CD4-positive, alpha-beta T cell (primary cell): ENCODE measurements around the gene PRSS53. TPM values are rescaled to one million over a fixed set of nuclear protein-coding genes. Genes with fewer than 3 reads are reported as not detected.

Source experiments
- ATAC-seq: fragments of 200-7000 bp; cut with Tn5 transposase; one replicate; pipeline ENCODE4 v1.10.0; 2022; ENCODE audit warnings: mild to moderate bottlenecking; ENCODE audit not compliant: poor library complexity
- CTCF ChIA-PET: fragments of 350-600 bp; sonication (Branson Sonifier 250); formaldehyde crosslinking; loops from one replicate; lab custom pipeline; 2021; ENCODE audit warnings: antibody characterized with exemption, inconsistent platforms; lab: Charles Lee
- POLR2A ChIA-PET: fragments of 350-600 bp; sonication (Branson Sonifier 250); formaldehyde crosslinking; loops from one replicate; lab custom pipeline; 2021; ENCODE audit warnings: antibody characterized with exemption, inconsistent platforms; lab: Charles Lee
- DNase-seq, 14 experiments: peaks; one replicate each; pipeline ENCODE4 v3.0.0-alpha.2; 2013 to 2020; ENCODE audit warnings: mixed read lengths in 2 of 14
- H3K27ac ChIP-seq, 2 donors: one replicate each; pipeline versions ENCODE4 v1.5.1 to v1.7.0; 2013; ENCODE audit warnings: low read length in 2 of 2, low read depth in 1 of 2, mild to moderate bottlenecking in 1 of 2
- H3K27me3 ChIP-seq, 2 experiments: 1 replicate in 1 of 2; 2 replicates in 1 of 2; pipeline versions ENCODE4 v1.6.1 to v1.7.0; 2013; ENCODE audit warnings: low read length in 2 of 2, control low read depth in 1 of 2, mild to moderate bottlenecking in 1 of 2, moderate library complexity in 1 of 2; ENCODE audit not compliant: insufficient read depth in 2 of 2, control insufficient read depth in 1 of 2
- H3K36me3 ChIP-seq: one replicate; pipeline ENCODE4 v1.6.1; 2013; ENCODE audit warnings: low read length, control low read depth; ENCODE audit not compliant: insufficient read depth
- H3K4me1 ChIP-seq: one replicate; pipeline ENCODE4 v1.6.1; 2013; ENCODE audit warnings: low read length, control low read depth; ENCODE audit not compliant: insufficient read depth
- H3K4me3 ChIP-seq: one replicate; pipeline ENCODE4 v1.5.1; 2013; ENCODE audit warnings: mild to moderate bottlenecking, low read length, moderate library complexity
- H3K9me3 ChIP-seq, 2 experiments: 1 replicate in 1 of 2; 2 replicates in 1 of 2; pipeline versions ENCODE4 v1.6.1 to v1.7.0; 2013; ENCODE audit warnings: low read length in 2 of 2, mild to moderate bottlenecking in 2 of 2, control low read depth in 1 of 2, moderate library complexity in 1 of 2; ENCODE audit not compliant: control insufficient read depth in 1 of 2, insufficient read depth in 1 of 2
- H3K27ac Mint-ChIP-seq: one replicate; pipeline ENCODE4 v1.8.0; 2020; ENCODE audit warnings: mixed read lengths
- H3K27me3 Mint-ChIP-seq: one replicate; pipeline ENCODE4 v1.8.0; 2021; ENCODE audit warnings: mixed read lengths
- H3K36me3 Mint-ChIP-seq: one replicate; pipeline ENCODE4 v1.8.0; 2021; ENCODE audit warnings: low read depth, mixed read lengths
- H3K4me1 Mint-ChIP-seq: one replicate; pipeline ENCODE4 v1.8.0; 2021; ENCODE audit warnings: low read depth, mixed read lengths
- H3K4me3 Mint-ChIP-seq: one replicate; pipeline ENCODE4 v1.8.0; 2020; ENCODE audit warnings: mild to moderate bottlenecking, mixed read lengths
- H3K9me3 Mint-ChIP-seq: one replicate; pipeline ENCODE4 v1.8.0; 2020; ENCODE audit warnings: mixed read lengths
- intact Hi-C, 2 experiments: fragments of 100-400 bp; cut with DNase I in 1 of 2; cut with micrococcal nuclease in 1 of 2; formaldehyde crosslinking; loops; one replicate each; pipeline versions ENCODE4 v1.15.1 to v1.9.0; 2023 to 2025; cut with DNase I, micrococcal nuclease
- total RNA-seq, 174 experiments: library from RNA in 2 of 174; stranded (reverse) in 2 of 174; gene quantifications; one replicate each; pipeline ENCODE4 v1.2.3 and lab custom pipeline; 2021 to 2026
- TF ChIP-seq, protein P1 (sequence below): fragments of 200-600 bp; IDR thresholded peaks from one replicate; pipeline ENCODE4 v1.8.0; 2022; ENCODE audit warnings: antibody characterized with exemption, mild to moderate bottlenecking

PRSS53 gene
- total RNA-seq, 2 experiments from 2014 or later, result 3.5 to 3.9 TPM

GRCh38 chr16:31038993-31039392 lies 49.8 kb downstream of the PRSS53 start:
- H3K27ac Mint-ChIP-seq, result no peak overlapping the region
- TF ChIP-seq, protein P1, sequence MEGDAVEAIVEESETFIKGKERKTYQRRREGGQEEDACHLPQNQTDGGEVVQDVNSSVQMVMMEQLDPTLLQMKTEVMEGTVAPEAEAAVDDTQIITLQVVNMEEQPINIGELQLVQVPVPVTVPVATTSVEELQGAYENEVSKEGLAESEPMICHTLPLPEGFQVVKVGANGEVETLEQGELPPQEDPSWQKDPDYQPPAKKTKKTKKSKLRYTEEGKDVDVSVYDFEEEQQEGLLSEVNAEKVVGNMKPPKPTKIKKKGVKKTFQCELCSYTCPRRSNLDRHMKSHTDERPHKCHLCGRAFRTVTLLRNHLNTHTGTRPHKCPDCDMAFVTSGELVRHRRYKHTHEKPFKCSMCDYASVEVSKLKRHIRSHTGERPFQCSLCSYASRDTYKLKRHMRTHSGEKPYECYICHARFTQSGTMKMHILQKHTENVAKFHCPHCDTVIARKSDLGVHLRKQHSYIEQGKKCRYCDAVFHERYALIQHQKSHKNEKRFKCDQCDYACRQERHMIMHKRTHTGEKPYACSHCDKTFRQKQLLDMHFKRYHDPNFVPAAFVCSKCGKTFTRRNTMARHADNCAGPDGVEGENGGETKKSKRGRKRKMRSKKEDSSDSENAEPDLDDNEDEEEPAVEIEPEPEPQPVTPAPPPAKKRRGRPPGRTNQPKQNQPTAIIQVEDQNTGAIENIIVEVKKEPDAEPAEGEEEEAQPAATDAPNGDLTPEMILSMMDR, result no peak
- ChIA-PET CTCF (no interaction called here), POLR2A (no interaction called here)
- no peak overlapping the region for H3K4me3 Mint-ChIP-seq
- DNase-seq, result no peak
- no peak for ATAC-seq
- H3K4me1 Mint-ChIP-seq, result peaks cover 10% of the 10 kb centered on the region
- Histone ChIP-seq H3K27me3 (no peaks in the 10 kb centered on the region), H3K4me1 (peaks cover 13% of the 10 kb centered on the region), H3K36me3 (peaks cover 64% of the 10 kb centered on the region), H3K27ac (no peak overlapping the region), H3K4me3 (no peak overlapping the region), H3K9me3 (no peaks in the 10 kb centered on the region)
- no peaks in the 10 kb centered on the region for H3K9me3 Mint-ChIP-seq
- intact Hi-C loops, result no loop called here
- no peaks in the 10 kb centered on the region for H3K27me3 Mint-ChIP-seq
- H3K36me3 Mint-ChIP-seq, result peaks cover 55% of the 10 kb centered on the region

GRCh38 chr16:31036691-31037090 lies 52.1 kb downstream of the PRSS53 start:
- Mint-ChIP-seq H3K9me3 (no peaks in the 10 kb centered on the region), H3K36me3 (peaks cover 59% of the 10 kb centered on the region), H3K4me3 (peak overlapping the region; percentile 13), H3K27ac (no peak overlapping the region), H3K4me1 (peaks cover 26% of the 10 kb centered on the region), H3K27me3 (no peaks in the 10 kb centered on the region)
- H3K27ac ChIP-seq, result no peak overlapping the region
- CTCF ChIA-PET, result no interaction called here
- peaks cover 50% of the 10 kb centered on the region for H3K36me3 ChIP-seq
- DNase-seq (no peak), ATAC-seq (no peak)
- no peaks in the 10 kb centered on the region for H3K9me3 ChIP-seq
- no peaks in the 10 kb centered on the region for H3K27me3 ChIP-seq
- intact Hi-C loops, result no loop called here
- H3K4me1 ChIP-seq, result peaks cover 26% of the 10 kb centered on the region
- TF ChIP-seq, protein P1, result no peak
- H3K4me3 ChIP-seq, result no peak overlapping the region
- POLR2A ChIA-PET, result interaction anchor here (4.7 kb wide), 1 partner anchor 37 kb away, joined by 41 read pairs; the partner anchor contains the start of genes ZNF646 and ZNF668

GRCh38 chr16:31033709-31034492 lies 54.8 kb downstream of the PRSS53 start:
- POLR2A ChIA-PET, result interaction anchor here (0.6 to 4.7 kb wide), 8 partner anchors 34 to 426 kb away, joined by 3 to 41 read pairs (median 4); partner anchors contain the start of genes ARMC5, FUS, KAT8 and ZNF646

More at GRCh38 chr16:31033709-31034492, 54.8 kb downstream of the PRSS53 start:
- TF ChIP-seq, protein P1, result no peak
- H3K4me3 Mint-ChIP-seq, result peak overlapping the region; percentile 97
- peaks cover 27% of the 10 kb centered on the region for H3K4me1 Mint-ChIP-seq
- H3K27me3 Mint-ChIP-seq, result no peaks in the 10 kb centered on the region
- no peaks in the 10 kb centered on the region for H3K9me3 Mint-ChIP-seq
- H3K4me1 ChIP-seq, result peaks cover 26% of the 10 kb centered on the region
- DNase-seq, result peak; percentile 76 to 93 (median 84)
- peak overlapping the region; percentile 83 for H3K27ac Mint-ChIP-seq
- no peaks in the 10 kb centered on the region for H3K27me3 ChIP-seq
- CTCF ChIA-PET, result interaction anchor here (1.1 to 2.4 kb wide), 4 partner anchors 40 to 108 kb away, joined by 3 to 6 read pairs (median 4); partner anchors contain the start of genes HSD3B7, ZNF646 and ZNF668
- ATAC-seq, result peak; percentile 43
- peaks cover 37% of the 10 kb centered on the region for H3K36me3 Mint-ChIP-seq
- peaks cover 36% of the 10 kb centered on the region for H3K36me3 ChIP-seq
- no peaks in the 10 kb centered on the region for H3K9me3 ChIP-seq
- peak overlapping the region; percentile 93 to 96 for H3K27ac ChIP-seq
- H3K4me3 ChIP-seq, result peak overlapping the region; percentile 95
- intact Hi-C loops, result loop anchor here (1.0 to 5.0 kb wide), 9 partner anchors 37 to 148 kb away; partner anchors contain the start of genes FBXL19 (in 1 of the 2), FUS (in 1 of the 2), HSD3B7 (in 1 of the 2) and SETD1A (in 1 of the 2)

Other genes starting within 250 kb of the PRSS53 start
- gene BCL7C, start 194.9 kb downstream of the PRSS53 start, total RNA-seq, result 10 to 100 TPM; 17.8 to 19.1 TPM
- under 1 TPM in 1 of 2 experiments, not detected in 1; 0.20 TPM for gene CTF1, start 192.3 kb downstream of the PRSS53 start, total RNA-seq
- gene FBXL19, start 165.4 kb downstream of the PRSS53 start, total RNA-seq, result 1 to 10 TPM; 7.5 to 8.9 TPM
- 1 to 10 TPM; 3.0 to 4.5 TPM for gene ORAI3, start 139.9 kb downstream of the PRSS53 start, total RNA-seq
- 10 to 100 TPM; 40.1 to 41.2 TPM for gene SETD1A, start 131.2 kb downstream of the PRSS53 start, total RNA-seq
- under 1 TPM in 1 of 2 experiments, not detected in 1; 0.11 TPM for gene HSD3B7, start 103.7 kb downstream of the PRSS53 start, total RNA-seq
- gene STX1B, start 78.3 kb downstream of the PRSS53 start, total RNA-seq, result 1 to 10 TPM; 2.9 to 3.1 TPM
- 10 to 100 TPM; 54.1 to 55.2 TPM for gene STX4, start 55.4 kb downstream of the PRSS53 start, total RNA-seq
- gene ZNF668, start 14.7 kb downstream of the PRSS53 start, total RNA-seq, result 1 to 10 TPM; 4.5 to 6.0 TPM
- 10 to 100 TPM; 14.3 to 16.6 TPM for gene ZNF646, start 14.5 kb downstream of the PRSS53 start, total RNA-seq
- 10 to 100 TPM; 19.0 to 19.2 TPM for gene VKORC1, start 5.9 kb upstream of the PRSS53 start, total RNA-seq
- 1 to 10 TPM; 4.3 to 5.8 TPM for gene BCKDK, start 19.4 kb upstream of the PRSS53 start, total RNA-seq
- 100 to 1,000 TPM; 114 to 124 TPM for gene KAT8, start 28.7 kb upstream of the PRSS53 start, total RNA-seq
- gene PRSS8, start 46.8 kb upstream of the PRSS53 start, total RNA-seq, result not detected
- gene PRSS36, start 61.1 kb upstream of the PRSS53 start, total RNA-seq, result under 1 TPM; 0.33 to 0.56 TPM
- gene FUS, start 91.2 kb upstream of the PRSS53 start, total RNA-seq, result 100 to 1,000 TPM; 699 to 733 TPM
- gene PYCARD, start 113.8 kb upstream of the PRSS53 start, total RNA-seq, result 1 to 10 TPM; 8.1 to 8.5 TPM
- under 1 TPM in 1 of 2 experiments, not detected in 1; 0.17 TPM for gene TRIM72, start 125.2 kb upstream of the PRSS53 start, total RNA-seq
- gene PYDC1, start 128.2 kb upstream of the PRSS53 start, total RNA-seq, result not detected
- 1 to 10 TPM; 1.8 to 4.3 TPM for gene ITGAM, start 171.0 kb upstream of the PRSS53 start, total RNA-seq